ENCODE results near the gene PPM1N.

PPM1N gene, protein sequence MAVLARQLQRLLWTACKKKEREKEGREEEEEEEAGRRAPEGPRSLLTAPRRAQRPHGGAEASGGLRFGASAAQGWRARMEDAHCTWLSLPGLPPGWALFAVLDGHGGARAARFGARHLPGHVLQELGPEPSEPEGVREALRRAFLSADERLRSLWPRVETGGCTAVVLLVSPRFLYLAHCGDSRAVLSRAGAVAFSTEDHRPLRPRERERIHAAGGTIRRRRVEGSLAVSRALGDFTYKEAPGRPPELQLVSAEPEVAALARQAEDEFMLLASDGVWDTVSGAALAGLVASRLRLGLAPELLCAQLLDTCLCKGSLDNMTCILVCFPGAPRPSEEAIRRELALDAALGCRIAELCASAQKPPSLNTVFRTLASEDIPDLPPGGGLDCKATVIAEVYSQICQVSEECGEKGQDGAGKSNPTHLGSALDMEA

DNA sequence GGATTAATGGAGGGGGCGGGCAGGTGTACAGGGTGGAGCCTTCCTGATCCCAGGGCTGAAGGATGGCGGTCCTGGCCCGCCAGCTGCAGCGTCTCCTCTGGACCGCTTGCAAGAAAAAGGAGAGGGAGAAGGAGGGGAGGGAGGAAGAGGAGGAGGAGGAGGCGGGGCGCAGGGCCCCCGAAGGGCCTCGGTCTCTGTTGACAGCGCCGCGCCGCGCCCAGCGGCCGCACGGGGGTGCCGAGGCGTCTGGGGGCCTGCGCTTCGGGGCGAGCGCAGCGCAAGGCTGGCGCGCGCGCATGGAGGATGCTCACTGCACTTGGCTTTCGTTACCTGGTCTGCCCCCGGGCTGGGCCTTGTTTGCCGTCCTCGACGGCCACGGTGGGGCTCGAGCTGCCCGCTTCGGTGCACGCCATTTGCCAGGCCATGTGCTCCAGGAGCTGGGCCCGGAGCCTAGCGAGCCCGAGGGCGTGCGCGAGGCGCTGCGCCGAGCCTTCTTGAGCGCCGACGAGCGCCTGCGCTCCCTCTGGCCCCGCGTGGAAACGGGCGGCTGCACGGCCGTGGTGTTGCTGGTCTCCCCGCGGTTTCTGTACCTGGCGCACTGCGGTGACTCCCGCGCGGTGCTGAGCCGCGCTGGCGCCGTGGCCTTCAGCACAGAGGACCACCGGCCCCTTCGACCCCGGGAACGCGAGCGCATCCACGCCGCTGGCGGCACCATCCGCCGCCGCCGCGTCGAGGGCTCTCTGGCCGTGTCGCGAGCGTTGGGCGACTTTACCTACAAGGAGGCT is at the start of gene PPM1N:
TSS of gene PPM1N (plus strand) at position 33 of the 785 bp plus-strand sequence. CDS start at position 63, 30 bp downstream.
- peak; percentile 53 for DNase-seq

DNA sequence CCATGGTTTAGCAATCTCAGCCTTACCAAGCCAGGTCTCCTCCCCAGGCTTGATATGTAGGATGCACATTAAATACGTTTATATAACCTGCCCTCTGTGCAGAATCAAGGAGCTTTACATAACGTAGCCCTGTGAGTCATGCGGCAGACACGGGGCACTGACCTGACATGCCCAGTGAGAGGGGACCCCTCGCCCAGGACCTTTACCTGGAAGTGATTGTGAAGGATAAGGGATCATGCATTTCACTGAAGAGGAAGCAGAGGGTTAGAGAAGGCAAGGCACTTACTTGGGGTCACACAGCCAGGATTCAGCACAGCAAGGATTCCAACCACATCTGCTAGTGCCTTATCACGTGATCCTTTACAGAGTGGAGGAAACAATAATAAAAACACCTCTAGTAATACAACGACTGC is 49.4 kb upstream of the PPM1N start:
- DNase-seq, result no peak

DNA sequence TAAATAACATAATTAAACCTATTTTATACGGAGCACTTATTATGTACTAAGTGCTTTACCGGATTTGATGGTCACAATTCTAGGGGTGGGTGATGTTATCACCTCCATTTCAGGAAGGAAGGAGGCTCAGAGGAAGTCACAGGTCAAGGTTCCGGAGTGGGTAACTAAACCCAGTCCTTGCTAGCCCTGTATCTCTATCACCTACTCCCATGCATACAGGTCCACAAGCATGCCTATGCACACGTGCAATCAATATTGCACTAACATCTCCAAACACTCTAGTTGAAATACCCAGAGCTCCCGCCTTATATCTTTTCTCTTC is 48.3 kb upstream of the PPM1N start:
- DNase-seq, result no peak

DNA sequence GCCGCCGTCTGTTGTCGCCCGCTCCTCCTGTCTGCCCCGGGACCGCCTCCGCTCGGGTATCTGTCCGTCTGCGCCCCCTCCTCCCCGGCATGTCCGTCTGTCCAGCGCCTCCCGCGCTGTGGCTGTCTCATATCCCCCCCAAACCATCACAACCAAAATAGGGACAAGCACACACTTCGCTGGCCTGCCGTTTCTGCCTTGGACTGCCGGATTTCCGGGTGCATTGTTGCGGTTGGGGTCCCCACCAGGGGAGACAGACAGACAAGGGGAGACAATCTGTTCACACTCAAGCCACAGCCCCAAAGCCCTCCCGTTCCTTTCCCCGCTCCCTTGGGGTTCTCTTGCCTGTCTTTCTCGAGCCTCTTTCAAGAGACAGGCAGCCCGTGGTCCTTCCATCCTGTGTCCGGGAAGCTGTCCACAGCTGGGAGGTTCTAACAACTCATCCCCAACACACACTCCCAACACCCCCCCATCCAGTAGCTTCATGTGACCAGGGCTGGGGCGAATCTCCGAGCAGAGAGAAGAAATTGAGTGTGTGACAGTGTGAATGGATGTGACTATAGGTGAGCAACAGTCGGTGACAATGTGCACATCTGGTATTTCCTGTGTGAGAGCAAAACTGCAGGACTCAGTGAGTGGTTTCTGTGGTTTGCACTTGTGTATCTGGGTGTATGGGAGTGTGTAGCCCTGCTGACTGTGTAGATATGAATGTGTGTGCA is 47.0 kb upstream of the PPM1N start:
- peak; percentile 34 for DNase-seq

DNA sequence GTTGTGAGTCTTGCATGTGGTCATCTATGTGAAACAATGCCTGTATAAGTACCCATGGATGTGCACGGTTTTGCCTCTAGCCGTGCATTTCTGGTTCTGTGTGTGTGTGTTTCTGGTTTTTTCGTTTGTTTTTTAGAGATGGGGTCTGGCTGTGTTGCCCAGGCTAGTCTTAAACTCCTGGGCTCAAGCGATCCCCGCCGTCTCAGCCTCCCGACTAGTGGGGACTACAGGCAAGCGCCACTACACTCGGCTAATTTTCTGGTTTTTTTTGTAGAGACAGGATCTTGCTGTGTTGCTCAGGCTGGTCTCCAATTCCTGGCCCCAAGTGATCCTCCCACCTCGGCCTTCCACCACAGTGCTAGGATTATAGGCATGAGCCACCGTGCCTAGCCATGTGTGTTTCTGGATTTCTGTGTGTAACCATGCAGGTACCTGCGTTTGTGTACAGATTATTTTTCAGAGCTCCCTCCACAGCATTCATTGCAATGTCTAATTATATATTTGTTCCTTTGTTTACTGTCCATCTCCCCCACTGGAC is 46.3 kb upstream of the PPM1N start:
- DNase-seq, result no peak

DNA sequence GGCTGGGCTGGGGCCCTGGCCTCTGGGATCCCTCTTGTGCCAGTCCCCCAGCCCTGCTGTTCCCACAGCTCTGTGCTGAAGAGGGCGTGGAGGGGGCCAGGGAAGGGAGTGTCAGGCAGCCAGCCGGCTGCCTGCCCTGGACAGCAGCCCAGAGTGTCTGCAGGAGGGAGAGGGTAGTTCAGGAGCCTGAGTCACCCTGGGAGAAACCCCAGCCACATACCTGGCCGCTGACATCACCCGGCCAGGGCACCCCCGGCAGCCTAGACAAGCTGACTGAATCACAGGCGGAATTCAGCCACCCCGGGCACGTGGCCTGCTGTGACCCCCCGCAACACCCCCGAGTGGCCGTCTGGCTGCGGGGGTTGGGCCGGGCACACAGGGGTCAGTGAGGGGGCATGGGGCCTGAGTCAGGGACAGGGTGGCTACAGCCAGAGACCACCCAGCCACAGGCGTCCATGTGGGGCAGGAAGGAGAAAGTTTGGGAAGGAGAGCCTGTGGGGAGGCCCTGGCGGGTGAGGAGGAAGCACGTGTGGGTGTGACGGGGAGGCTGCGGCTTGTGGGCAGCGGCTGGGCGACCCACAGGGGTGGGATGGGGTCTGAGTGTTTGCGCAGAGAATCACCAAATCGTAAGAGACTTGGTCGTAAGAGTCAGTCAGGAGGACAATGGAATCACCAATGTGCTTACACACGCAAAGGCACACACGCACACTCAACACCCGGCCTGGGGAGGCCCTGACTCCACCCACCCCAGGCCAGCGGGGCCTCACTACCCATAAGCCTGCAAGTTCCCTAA is 42.3 kb upstream of the PPM1N start:
- DNase-seq, result peak; percentile 43

DNA sequence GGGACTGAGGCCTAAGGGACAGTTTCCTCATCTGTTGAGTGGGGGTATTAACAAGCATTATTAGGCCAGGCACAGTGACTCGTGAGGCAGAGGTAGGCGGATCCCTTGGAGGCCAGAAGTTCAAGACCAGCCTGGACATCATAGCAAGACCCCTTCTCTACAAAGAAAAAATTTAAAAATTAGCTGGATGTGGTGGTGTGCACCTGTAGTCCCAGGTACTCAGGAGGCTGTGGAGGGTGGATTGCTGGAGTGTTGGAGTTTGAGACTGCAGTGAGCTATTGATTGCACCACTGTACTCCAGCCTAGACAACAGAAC is 41.8 kb upstream of the PPM1N start:
- no peak for DNase-seq

DNA sequence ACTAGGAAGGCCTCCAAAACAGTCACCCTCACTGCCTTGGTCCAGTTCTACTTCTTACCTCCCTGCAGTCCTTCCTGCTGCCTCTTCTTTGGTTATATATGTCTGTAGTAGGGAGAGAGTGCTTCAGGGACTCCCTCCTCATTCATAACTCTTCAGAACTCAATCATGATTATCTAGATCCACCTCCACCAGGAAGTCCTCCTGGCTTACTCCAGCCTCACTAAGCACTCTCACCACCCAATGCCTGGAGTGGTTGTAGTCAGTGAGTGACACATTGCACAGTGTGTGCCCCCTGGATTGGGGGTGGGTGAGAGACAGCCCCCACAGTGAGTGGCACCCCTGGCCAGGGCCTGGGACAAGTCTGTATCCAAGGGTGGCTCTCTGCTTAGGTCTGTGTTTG is 40.5 kb upstream of the PPM1N start:
- DNase-seq, result no peak

DNA sequence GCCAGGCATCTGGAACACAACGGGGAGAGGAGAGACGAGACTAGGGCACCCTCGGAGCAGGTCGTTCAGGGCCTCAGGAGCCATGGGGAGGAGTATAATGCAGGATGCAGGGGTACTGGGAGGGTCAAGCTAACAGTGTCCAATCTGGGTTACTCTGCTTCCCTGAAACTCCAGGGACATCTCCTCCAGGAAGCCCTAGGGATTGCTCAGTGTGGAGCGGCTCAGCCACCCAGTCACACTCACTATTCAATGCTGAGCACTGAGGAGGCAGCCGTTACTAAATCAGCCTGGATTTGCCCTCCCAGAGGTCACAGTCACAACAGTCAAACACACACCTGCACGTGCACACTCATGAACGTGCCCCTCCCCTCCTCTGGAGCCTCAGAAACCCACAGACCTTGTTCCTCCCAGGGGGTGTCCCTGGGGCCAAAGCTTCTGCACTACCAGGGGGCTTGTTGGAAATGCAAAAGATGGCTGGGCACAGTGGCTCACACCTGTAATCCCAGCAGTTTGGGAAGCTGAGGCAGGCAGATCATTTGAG is 37.4 kb upstream of the PPM1N start:
- DNase-seq, result no peak

DNA sequence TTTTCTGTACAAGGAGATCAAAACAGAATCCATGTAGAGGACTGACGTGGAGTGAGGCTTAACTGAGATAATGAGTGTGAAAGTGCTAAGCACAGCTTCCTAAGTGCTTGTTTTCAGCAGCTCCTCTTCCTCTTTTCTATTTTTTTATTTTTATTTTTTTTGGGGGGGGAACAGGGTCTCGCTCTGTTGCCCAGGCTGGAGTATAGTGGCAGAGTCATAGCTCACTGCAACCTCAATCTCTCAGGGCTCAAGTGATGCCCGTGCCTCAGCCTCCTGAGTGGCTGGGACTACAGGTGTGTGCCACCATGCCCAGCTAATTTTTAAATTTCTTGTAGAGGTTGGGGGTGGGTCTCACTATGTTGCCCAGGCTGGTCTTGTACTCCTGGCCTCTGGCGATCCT is 36.1 kb upstream of the PPM1N start:
- DNase-seq, result no peak

DNA sequence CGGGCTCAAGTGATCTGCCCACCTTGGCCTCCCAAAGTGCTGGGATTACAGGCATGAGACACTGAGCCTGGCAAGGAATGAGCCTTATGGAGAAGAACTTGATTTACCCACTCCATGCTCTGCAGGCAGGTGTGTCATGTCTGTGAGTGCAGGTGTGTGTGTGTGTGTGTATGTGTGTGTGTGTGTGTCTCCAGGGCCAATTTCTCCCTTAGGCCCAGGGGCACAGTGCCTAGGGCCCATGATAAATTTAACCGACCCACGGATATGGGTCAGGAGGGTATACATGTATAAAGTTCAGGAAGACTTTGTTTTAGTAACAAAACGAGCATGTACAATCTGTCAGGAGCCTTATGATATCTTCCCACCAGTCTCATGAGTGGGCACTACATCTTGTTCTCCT is 35.0 kb upstream of the PPM1N start:
- DNase-seq, result no peak

DNA sequence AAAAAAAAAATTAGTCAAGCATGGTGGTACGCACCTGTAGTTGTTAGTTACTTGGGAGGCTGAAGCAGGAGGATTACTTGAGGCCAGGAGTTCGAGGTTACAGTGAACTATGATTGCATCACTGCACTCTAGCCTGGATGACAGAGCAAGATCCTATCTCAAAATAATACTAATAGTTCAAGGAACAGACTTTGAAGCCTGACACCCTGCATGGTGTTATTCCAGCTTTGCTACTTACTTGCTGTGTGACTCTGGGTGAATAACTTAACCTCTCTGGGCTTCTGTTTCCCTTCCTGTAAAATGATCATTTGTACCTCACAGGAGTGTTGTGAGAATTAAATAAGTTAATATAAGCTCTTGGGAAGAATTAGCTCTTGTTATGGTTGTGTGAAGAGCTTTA is 34.0 kb upstream of the PPM1N start:
- no peak for DNase-seq

DNA sequence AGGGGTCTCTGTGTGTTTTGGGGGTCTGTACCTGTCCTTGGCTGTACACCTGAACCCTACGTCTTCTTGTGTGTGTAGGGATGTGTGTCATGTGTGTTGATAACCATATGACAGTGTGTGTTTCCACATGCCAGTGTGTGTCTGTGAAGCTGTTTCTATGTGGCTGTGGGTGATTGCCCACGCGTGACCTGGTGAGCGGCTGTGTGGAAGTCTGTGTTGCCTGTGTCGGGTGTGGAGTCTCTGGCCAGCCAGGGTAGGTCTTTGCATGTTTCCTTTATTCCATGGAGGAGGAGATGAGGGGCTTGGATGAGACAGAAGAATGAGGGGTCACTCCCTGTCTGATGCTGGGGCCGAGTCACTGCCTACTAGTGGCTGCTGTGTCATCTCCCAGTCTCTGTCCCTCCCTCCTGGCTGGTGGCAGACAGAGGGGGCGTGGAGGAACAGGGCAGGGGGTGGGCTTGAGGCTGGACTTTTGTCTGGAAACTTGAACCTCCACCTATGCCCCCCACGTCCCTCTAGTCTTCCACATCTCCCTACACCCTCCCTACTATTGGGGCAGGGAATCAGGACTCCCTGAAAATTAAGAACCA is 33.3 kb upstream of the PPM1N start:
- no peak for DNase-seq

DNA sequence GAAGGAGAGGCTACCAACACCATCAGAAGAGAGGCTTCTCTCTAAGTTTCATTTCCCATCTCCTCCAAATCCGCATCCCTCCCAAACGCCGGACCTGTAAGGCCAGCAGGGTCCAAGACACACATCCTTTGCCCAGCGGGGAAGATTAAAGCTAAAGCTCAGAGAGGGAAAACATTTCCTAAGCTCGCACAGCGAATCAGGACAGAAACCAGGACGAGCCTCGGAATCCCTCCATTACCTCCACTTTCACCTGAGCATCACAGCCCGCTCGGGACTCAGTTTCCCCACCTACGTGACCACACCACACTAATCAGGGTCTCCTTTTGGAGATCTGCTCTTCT is 31.2 kb upstream of the PPM1N start:
- no peak for DNase-seq

DNA sequence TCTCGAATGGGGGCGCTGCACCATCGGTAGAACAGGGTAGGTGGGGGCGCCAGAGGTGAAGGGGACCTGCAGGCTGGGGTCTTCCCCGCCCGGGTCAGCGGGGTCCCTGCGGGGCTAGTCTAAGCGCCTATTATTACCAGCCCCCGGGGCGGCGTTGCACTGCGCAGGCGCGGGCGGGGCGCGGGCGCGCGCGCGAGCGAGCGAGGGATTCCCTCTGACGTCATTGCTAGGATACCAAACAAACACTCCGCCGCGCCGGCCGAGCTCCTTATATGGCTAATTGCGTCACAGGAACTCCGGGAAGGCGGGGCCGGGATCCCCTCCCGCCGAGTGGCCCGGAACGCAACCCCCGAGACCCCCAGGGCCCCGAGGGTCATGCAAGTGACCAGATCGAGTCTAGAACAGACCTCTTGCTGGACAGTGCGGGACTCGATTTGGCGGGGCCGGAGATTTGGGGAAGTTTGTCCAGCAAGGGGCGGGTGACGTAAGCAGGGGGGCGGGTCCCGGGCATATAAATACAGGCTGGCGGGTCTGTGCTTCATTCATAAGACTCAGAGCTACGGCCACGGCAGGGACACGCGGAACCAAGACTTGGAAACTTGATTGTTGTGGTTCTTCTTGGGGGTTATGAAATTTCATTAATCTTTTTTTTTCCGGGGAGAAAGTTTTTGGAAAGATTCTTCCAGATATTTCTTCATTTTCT is 30.6 kb upstream of the PPM1N start, which contains the start of gene FOSB:
TSS of gene FOSB (plus strand) at position 541 of the 703 bp plus-strand sequence. CDS start 591 bp downstream, outside the sequence.
- peak; percentile 95 for DNase-seq

DNA sequence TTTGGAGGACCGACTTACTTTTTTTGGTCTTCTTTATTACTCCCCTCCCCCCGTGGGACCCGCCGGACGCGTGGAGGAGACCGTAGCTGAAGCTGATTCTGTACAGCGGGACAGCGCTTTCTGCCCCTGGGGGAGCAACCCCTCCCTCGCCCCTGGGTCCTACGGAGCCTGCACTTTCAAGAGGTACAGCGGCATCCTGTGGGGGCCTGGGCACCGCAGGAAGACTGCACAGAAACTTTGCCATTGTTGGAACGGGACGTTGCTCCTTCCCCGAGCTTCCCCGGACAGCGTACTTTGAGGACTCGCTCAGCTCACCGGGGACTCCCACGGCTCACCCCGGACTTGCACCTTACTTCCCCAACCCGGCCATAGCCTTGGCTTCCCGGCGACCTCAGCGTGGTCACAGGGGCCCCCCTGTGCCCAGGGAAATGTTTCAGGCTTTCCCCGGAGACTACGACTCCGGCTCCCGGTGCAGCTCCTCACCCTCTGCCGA is 30.0 kb upstream of the PPM1N start:
- peak; percentile 55 for DNase-seq

DNA sequence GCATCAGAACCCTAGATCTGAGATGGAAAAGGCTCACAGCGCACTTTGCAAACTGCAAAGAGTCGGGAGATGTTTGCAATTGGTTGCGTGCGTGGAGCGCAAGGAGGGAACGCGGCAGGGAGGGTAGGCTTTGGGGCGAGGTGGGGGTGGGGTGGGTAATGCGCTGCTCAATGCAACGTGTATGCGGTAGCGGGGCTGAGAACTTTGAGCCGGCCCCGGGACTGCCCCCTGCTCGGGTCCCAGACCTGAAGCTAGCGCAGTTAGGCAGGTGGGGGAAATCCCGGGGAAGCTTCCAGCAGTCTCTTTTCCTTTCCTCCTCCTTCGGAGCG is 29.5 kb upstream of the PPM1N start:
- DNase-seq, result no peak

DNA sequence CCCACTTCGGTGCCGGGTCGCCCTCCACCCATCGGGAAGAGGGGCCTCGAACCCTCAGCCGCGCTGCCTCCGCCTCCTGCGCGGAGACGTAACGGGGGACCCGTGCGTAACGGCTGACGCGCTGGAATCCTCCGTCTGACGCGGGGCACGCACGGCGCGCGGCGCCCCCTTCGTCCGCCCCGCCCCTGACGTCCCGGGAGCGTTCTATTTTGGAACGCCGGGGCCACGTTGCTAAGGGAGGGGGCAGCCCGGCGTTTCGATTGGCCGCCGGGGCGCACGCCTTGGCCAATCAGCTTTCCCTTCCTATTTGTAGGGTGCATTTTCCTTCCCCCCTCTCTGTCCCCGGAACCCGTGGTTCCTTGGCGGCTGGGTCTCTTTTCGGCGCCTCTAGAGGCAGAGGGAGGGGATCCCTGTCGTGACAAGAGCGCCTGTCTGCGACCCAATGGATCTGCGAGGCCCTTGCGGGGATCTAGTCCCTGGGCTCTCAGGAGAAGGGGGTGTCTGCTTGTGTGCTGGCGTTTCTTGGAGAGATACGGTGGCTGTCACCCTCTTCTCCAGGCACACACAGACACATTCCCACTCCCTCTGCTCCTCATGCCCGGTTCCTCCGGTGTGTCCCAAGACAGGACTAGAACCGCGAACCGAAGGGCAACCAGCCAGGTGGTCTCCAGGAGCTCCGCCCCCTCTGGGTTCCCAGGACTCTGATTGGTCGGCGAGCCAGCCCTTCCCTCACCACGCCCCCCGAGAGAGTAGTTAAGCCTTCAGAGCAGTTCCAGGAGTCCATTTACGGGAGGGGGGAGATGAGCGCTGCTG is 28.9 kb upstream of the PPM1N start:
- DNase-seq, result peak; percentile 85

DNA sequence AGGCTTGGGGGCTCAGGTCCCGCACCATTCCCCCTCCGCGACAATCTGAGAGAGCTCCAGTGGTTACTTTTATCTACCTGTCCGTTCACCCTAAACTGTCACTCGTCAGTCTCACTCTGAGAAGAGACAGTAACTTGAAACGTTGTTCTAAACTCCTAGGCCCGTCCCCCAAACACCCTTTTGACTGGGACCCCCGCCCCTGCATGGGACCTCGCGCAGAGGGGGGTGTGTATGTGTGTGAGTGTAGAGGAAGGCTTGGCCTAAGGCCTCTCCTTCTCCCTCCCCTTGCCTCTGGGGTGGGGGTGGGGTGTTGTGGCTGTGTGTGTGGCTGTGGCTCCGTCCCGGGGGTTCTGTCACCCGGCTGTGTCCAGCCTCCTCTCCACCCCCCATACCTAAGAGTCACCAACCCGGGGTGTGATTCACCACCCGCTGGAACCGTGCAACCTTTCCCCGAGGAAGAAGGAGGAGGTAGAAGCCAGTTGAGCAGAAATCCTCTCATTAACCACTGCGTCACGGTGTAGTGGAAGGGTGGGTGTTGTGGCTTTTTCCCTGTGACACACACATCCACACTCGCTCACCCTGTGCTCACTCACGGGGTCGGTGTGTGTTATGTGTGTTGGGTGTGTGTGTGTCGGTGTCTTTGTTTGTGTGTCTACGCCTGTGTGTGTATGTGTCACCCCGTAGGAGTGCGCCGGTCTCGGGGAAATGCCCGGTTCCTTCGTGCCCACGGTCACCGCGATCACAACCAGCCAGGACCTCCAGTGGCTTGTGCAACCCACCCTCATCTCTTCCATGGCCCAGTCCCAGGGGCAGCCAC is 28.1 kb upstream of the PPM1N start:
- DNase-seq, result peak; percentile 46

DNA sequence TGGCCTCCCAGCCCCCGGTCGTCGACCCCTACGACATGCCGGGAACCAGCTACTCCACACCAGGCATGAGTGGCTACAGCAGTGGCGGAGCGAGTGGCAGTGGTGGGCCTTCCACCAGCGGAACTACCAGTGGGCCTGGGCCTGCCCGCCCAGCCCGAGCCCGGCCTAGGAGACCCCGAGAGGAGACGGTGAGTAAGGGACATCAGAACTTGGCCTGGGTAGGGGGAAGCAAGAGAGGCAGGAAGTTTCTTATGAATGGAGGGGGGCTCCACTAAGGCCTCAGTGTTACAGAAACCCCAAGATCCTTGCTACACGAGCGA is 27.5 kb upstream of the PPM1N start:
- no peak for DNase-seq
